ENCODE data around the gene RAMACL. TPM values are rescaled to one million over a fixed set of nuclear protein-coding genes. Genes with fewer than 3 reads are reported as not detected.

RAMACL gene
- total RNA-seq, 4 donors from 2014 or later: 0.93 to 2.1 (median 1.5) TPM

GRCh38 chr6:166538297-166539010, 48.0 kb downstream of the RAMACL start:
- DNase-seq (ENCODE audit: low spot score in 2 of 2): peak in 1 of 2 donors; percentile 62
- WGBS, 2 donors: 90 to 91% methylated on average over 17 of the region's 17 CpGs
- H3K4me3 ChIP-seq (ENCODE audit: low read depth, poor library complexity, severe bottlenecking): no peak overlapping the region
- TF ChIP-seq POLR2A (IDR thresholded peaks at IDR 0.05): no peak
- no peak for TF ChIP-seq CTCF (IDR thresholded peaks at IDR 0.05)
- intact Hi-C loops (cut with DNase I; ENCODE audit: low total_unique reads): no loop called here

DNA sequence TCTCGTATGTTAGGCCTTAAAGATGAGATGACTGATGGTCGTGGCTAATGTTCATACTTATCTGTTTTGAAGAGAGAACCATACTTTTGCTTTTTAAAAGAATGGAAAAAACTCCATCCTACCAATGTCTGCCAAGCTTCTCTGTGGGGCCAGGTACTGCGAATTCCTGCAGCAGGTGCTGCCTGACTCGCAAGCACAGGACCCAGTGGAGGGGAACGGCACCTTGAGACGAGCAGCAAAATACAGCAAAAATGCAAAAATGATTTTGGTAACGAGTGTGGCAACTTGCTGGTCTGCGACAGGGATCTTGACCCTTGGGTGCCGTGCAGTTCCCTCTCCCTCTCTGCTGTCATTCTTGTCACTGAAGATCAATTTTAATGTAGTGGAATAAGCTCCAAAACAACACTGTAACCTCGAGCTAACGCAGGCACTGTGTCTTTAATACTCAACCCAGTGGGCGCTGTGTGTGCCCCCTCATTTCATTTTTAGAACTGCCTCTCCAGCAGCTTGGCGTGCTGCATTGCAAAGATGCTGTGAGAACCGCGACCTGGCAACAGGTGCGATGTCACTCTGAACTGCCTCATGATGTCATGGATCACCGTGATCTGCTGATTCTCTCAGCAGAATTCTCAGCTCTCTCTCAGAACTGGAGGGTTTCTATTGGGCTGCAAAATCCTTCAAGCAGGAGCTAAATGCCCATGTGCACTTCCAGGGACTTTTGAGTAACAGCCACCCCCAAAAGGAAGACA, 51.6 kb downstream of the RAMACL start:
- TF ChIP-seq CTCF (IDR thresholded peaks at IDR 0.05) (no peak), POLR2A (IDR thresholded peaks at IDR 0.05) (no peak)
- no peak for DNase-seq (ENCODE audit: low spot score in 2 of 2)
- intact Hi-C loops (cut with DNase I; ENCODE audit: low total_unique reads): no loop called here
- no peak overlapping the region for H3K4me3 ChIP-seq (ENCODE audit: low read depth, poor library complexity, severe bottlenecking)
- 91 to 96% methylated on average over 17 of the region's 17 CpGs for WGBS, 2 donors

GRCh38 chr6:166533205-166533824, 53.2 kb downstream of the RAMACL start:
- 87 to 89% methylated on average over 15 of the region's 15 CpGs for WGBS, 2 donors
- TF ChIP-seq CTCF (IDR thresholded peaks at IDR 0.05): no peak
- no peak for TF ChIP-seq POLR2A (IDR thresholded peaks at IDR 0.05)
- H3K4me3 ChIP-seq (ENCODE audit: low read depth, poor library complexity, severe bottlenecking): no peak overlapping the region
- DNase-seq (ENCODE audit: low spot score in 2 of 2): no peak
- intact Hi-C loops (cut with DNase I; ENCODE audit: low total_unique reads): no loop called here

Other genes with a start within 250 kb of the RAMACL start
- gene SFT2D1, start 244.1 kb downstream of the RAMACL start, total RNA-seq: 10 to 100 TPM; 23.6 to 42.9 (median 31.9) TPM
- gene MPC1, start 203.7 kb downstream of the RAMACL start, total RNA-seq: 10 to 100 TPM; 35.4 to 63.6 (median 48.7) TPM
- gene RPS6KA2, start 40.6 kb upstream of the RAMACL start, total RNA-seq: 10 to 100 TPM; 22.7 to 55.9 (median 40.6) TPM